Body of pancreas (tissue), 4 donors: ENCODE data around the gene KLHDC2.
"Not testable (repeated sequence)": the region's sequence is repeated elsewhere in the genome, so short reads cannot be mapped to it uniquely, and the experiment has no call there.

Source experiments
- CTCF ChIP-seq, 7 experiments: fragments of 450-650 bp in 4 of 7; fragments of 200-600 bp in 3 of 7; sonication (generic) in 3 of 7; IDR thresholded peaks; one replicate each; pipeline ENCODE4 v1.5.1; 2016 to 2019; ENCODE audit warnings: antibody characterized with exemption in 7 of 7
- POLR2A ChIP-seq, 3 donors: fragments of 450-650 bp; IDR thresholded peaks; one replicate each; pipeline ENCODE4 v1.6.1; 2016; ENCODE audit warnings: antibody characterized with exemption in 3 of 3, mild to moderate bottlenecking in 2 of 3

GRCh38 chr14:49735669-49736068 is 32.3 kb upstream of the KLHDC2 start:
- not testable (repeated sequence) for TF ChIP-seq CTCF, POLR2A (IDR thresholded peaks at IDR 0.05)
